IPS-NIHi7 (cell line): ENCODE results near the gene CRY1.
A peak's percentile ranks its signal among the peaks of the same experiment; 100 is the strongest.
"Not testable (repeated sequence)": the region's sequence is repeated elsewhere in the genome, so short reads cannot be mapped to it uniquely, and the experiment has no call there.

Experiments used
- DNase-seq: peaks from one replicate; pipeline ENCODE4 v3.0.0; 2012; ENCODE audit warnings: mixed read lengths; ENCODE audit errors: extremely low spot score

Gene CRY1

GRCh38 chr12:107066691-107067090 is 26.7 kb downstream of the CRY1 start:
- no peak for DNase-seq

- DNase-seq, result no peak
Measured at GRCh38 chr12:107064687-107065086, 28.7 kb downstream of the CRY1 start.

- no peak for DNase-seq
Measured at GRCh38 chr12:107064243-107064642, 29.1 kb downstream of the CRY1 start.

- DNase-seq, result no peak
Measured at GRCh38 chr12:107058190-107058589, 35.2 kb downstream of the CRY1 start.

- no peak for DNase-seq
Measured at GRCh38 chr12:107057071-107057834, 36.1 kb downstream of the CRY1 start.

GRCh38 chr12:107053709-107054108 is 39.6 kb downstream of the CRY1 start:
- no peak for DNase-seq

GRCh38 chr12:107045186-107045585 is 48.2 kb downstream of the CRY1 start:
- DNase-seq, result no peak

- no peak for DNase-seq
Measured at GRCh38 chr12:107042801-107043200, 50.5 kb downstream of the CRY1 start.

- no peak for DNase-seq
Measured at GRCh38 chr12:107035733-107036132, 57.6 kb downstream of the CRY1 start.

- no peak for DNase-seq
Measured at GRCh38 chr12:107033758-107034739, 59.3 kb downstream of the CRY1 start.

GRCh38 chr12:107032266-107032665 is 61.1 kb downstream of the CRY1 start:
- no peak for DNase-seq

GRCh38 chr12:107031061-107031460 is 62.3 kb downstream of the CRY1 start:
- no peak for DNase-seq

- no peak for DNase-seq
Measured at GRCh38 chr12:107029081-107029480, 64.3 kb downstream of the CRY1 start.

- no peak for DNase-seq
Measured at GRCh38 chr12:107027636-107028053, 65.7 kb downstream of the CRY1 start.

GRCh38 chr12:107026806-107027635 is 66.3 kb downstream of the CRY1 start:
- DNase-seq, result no peak

GRCh38 chr12:107026356-107026755 is 67.0 kb downstream of the CRY1 start:
- not testable (repeated sequence) for DNase-seq

GRCh38 chr12:107025671-107026070 is 67.7 kb downstream of the CRY1 start:
- DNase-seq, result peak; percentile 10

GRCh38 chr12:107019546-107019945 is 73.8 kb downstream of the CRY1 start:
- DNase-seq, result no peak

- DNase-seq, result no peak
Measured at GRCh38 chr12:107017042-107017441, 76.3 kb downstream of the CRY1 start.

- DNase-seq, result peak; percentile 56
Measured at GRCh38 chr12:107014055-107014454, 79.3 kb downstream of the CRY1 start.

- no peak for DNase-seq
Measured at GRCh38 chr12:107012736-107013425, 80.5 kb downstream of the CRY1 start.
